Endothelial cell of umbilical vein (primary cell): Measurements from ENCODE around the gene CZIB. TPM values are rescaled to one million over a fixed set of nuclear protein-coding genes. Genes with fewer than 3 reads are reported as not detected.

ENCODE experiments used
- BruUV-seq: library from RNA; stranded (reverse); fragments of 400-500 nt; replicated peaks from 2 replicates; lab custom pipeline; 2021; lab: Mats Ljungman, UMichigan
- CTCF ChIA-PET: fragments of 300-600, 350-600 bp; sonication (Branson Sonifier 250); formaldehyde crosslinking; loops from one replicate; lab custom pipeline; 2021; ENCODE audit warnings: antibody characterized with exemption, inconsistent platforms; lab: Charles Lee
- POLR2A ChIA-PET: fragments of 300-600, 350-600 bp; sonication (Branson Sonifier 250); formaldehyde crosslinking; loops from one replicate; lab custom pipeline; 2021; ENCODE audit warnings: antibody characterized with exemption, inconsistent platforms; lab: Charles Lee
- DNase-seq: peaks from one replicate; pipeline ENCODE4 v3.0.0-alpha.2; 2011; ENCODE audit warnings: low read depth, low spot score
- FAIRE-seq: peaks from 2 replicates; lab custom pipeline; 2011; peaks lifted over from hg19 to GRCh38; lab: Jason Lieb, UNC
- H2AFZ ChIP-seq: 2 replicates; pipeline ENCODE4 v1.6.0; 2012; ENCODE audit warnings: low read depth, low read length, control low read depth, inconsistent platforms
- H3K27ac ChIP-seq: 2 replicates; pipeline ENCODE4 v1.5.1; 2011; ENCODE audit warnings: low read depth, mild to moderate bottlenecking, control low read depth, low read length, moderate library complexity; ENCODE audit not compliant: insufficient read depth
- H3K27me3 ChIP-seq, 2 experiments: 2 replicates each; pipeline versions ENCODE4 v1.6.0 to v1.6.1; 2011; ENCODE audit warnings: low read length in 2 of 2, mixed read lengths in 1 of 2; ENCODE audit not compliant: control insufficient read depth in 2 of 2, insufficient read depth in 2 of 2
- H3K36me3 ChIP-seq, 2 experiments: 2 replicates in 1 of 2; 3 replicates in 1 of 2; pipeline ENCODE4 v1.5.1; 2011; ENCODE audit warnings: low read length in 2 of 2, mild to moderate bottlenecking in 1 of 2, moderate library complexity in 1 of 2; ENCODE audit not compliant: control insufficient read depth in 2 of 2, insufficient read depth in 2 of 2; ENCODE audit errors: extremely low read depth in 1 of 2
- H3K4me1 ChIP-seq: 3 replicates; pipeline ENCODE4 v1.5.1; 2011; ENCODE audit warnings: mild to moderate bottlenecking, low read length; ENCODE audit not compliant: control insufficient read depth, insufficient read depth; ENCODE audit errors: extremely low read depth
- H3K4me2 ChIP-seq: 2 replicates; pipeline ENCODE4 v1.6.1; 2011; ENCODE audit warnings: low read length, control low read depth, mixed read lengths; ENCODE audit not compliant: insufficient read depth
- H3K4me3 ChIP-seq, 3 experiments: fragments of 200-600 bp in 1 of 3; sonication (generic), shearing (Covaris generic) in 1 of 3; replicated peaks in 1 of 3; 2 replicates each; pipeline ENCODE4 v1.5.1; 2011 to 2016; ENCODE audit warnings: control low read depth in 3 of 3, low read length in 3 of 3, mild to moderate bottlenecking in 2 of 3, inconsistent platforms in 1 of 3, low read depth in 1 of 3, moderate library complexity in 1 of 3; ENCODE audit not compliant: insufficient read depth in 1 of 3
- H3K79me2 ChIP-seq: 2 replicates; pipeline ENCODE4 v1.6.0; 2012; ENCODE audit warnings: low read length, inconsistent platforms; ENCODE audit not compliant: control insufficient read depth, insufficient read depth
- H3K9ac ChIP-seq: replicated peaks from 2 replicates; pipeline ENCODE3; 2011; ENCODE audit warnings: low read length, control low read depth; ENCODE audit not compliant: insufficient read depth; ENCODE audit errors: extremely low read depth
- H3K9me1 ChIP-seq: replicated peaks from 3 replicates; pipeline ENCODE4 v1.6.0; 2011; ENCODE audit warnings: mild to moderate bottlenecking, low read length; ENCODE audit not compliant: control insufficient read depth, insufficient read depth; ENCODE audit errors: extremely low read depth
- H3K9me3 ChIP-seq: replicated peaks from 2 replicates; pipeline ENCODE4 v1.5.1; 2012; ENCODE audit warnings: low read length, inconsistent platforms; ENCODE audit not compliant: control insufficient read depth, insufficient read depth
- H4K20me1 ChIP-seq: replicated peaks from 2 replicates; pipeline ENCODE3; 2011; ENCODE audit warnings: mild to moderate bottlenecking, low read length; ENCODE audit not compliant: control insufficient read depth, insufficient read depth; ENCODE audit errors: extremely low read depth
- CTCF ChIP-seq, 2 donors: IDR thresholded peaks; 1 replicate in 1 of 2; 2 replicates in 1 of 2; pipeline ENCODE4 v1.5.1; 2011; ENCODE audit warnings: low read length in 2 of 2, mild to moderate bottlenecking in 2 of 2, moderate library complexity in 2 of 2, control low read depth in 1 of 2, inconsistent platforms in 1 of 2, low read depth in 1 of 2; ENCODE audit not compliant: insufficient read depth in 1 of 2; ENCODE audit errors: extremely low read depth in 1 of 2
- EZH2 ChIP-seq: IDR thresholded peaks from 2 replicates; pipeline ENCODE4 v1.6.1; 2012; ENCODE audit warnings: borderline replicate concordance, low read depth, mild to moderate bottlenecking, moderate library complexity, low read length, inconsistent platforms; ENCODE audit not compliant: severe bottlenecking
- FOS ChIP-seq: IDR thresholded peaks from 2 replicates; pipeline ENCODE4 v1.6.1; 2011; ENCODE audit warnings: mild to moderate bottlenecking, low read length, moderate library complexity, borderline replicate concordance; ENCODE audit not compliant: insufficient read depth
- GATA2 ChIP-seq: IDR thresholded peaks from 2 replicates; pipeline ENCODE4 v1.7.0; 2011; ENCODE audit warnings: low read depth, mild to moderate bottlenecking, moderate library complexity, mixed read lengths, low read length; ENCODE audit not compliant: insufficient read length, insufficient read depth
- JUN ChIP-seq: IDR thresholded peaks from 2 replicates; pipeline ENCODE4 v1.6.1; 2011; ENCODE audit warnings: borderline replicate concordance, low read depth; ENCODE audit not compliant: insufficient read length, insufficient read depth
- MAX ChIP-seq: IDR thresholded peaks from 2 replicates; pipeline ENCODE4 v1.6.1; 2011; ENCODE audit not compliant: insufficient read depth, insufficient read length
- MYC ChIP-seq: IDR thresholded peaks from one replicate; pipeline ENCODE4 v1.6.1; 2011; ENCODE audit warnings: mild to moderate bottlenecking, low read depth, low read length
- POLR2A ChIP-seq: IDR thresholded peaks from 2 replicates; pipeline ENCODE4 v1.6.1; 2012; ENCODE audit warnings: low read depth, mild to moderate bottlenecking, control low read depth, low read length
- POLR2AphosphoS5 ChIP-seq: IDR thresholded peaks from 2 replicates; pipeline ENCODE4 v1.6.1; 2012; ENCODE audit warnings: low read depth, mild to moderate bottlenecking, control low read depth, low read length, moderate library complexity; ENCODE audit not compliant: insufficient read depth
- dilution Hi-C: fragments of 300-500 bp; cut with MboI; formaldehyde crosslinking; loops from one replicate; pipeline ENCODE4 v1.15.0; 2019; ENCODE audit warnings: low sequenced_read_pairs; ENCODE audit not compliant: extremely low pct_ligation_motif_present
- intact Hi-C: fragments of 100-400 bp; cut with micrococcal nuclease; formaldehyde crosslinking; loops from one replicate; pipeline ENCODE4 v1.10.0; 2022
- polyA plus RNA-seq, 4 experiments: library from polyadenylated mRNA; depleted of rRNA in 3 of 4; stranded (reverse) in 3 of 4; unstranded in 1 of 4; fragments of >200 nt; gene quantifications; 2 replicates each; pipeline versions ENCODE4 v1.2.1 to v1.2.3, GENCODE V29; 2011 to 2012; ENCODE audit warnings: missing spikeins in 1 of 4
- total RNA-seq: library from RNA; stranded (reverse); gene quantifications from 2 replicates; pipeline ENCODE4 v1.2.3, GENCODE V29; 2021

CZIB gene
- total and polyA plus RNA-seq, 2 donors (not counting 3 experiments of a cell fraction or from before 2014, with no cell fraction given): 60.1 to 65.9 TPM

- FAIRE-seq (no peak), DNase-seq (no peak)
- Histone ChIP-seq H3K79me2 (no peaks in the 10 kb centered on the region), H2AFZ (no peak overlapping the region), H3K9ac (no peak overlapping the region), H3K27me3 (peaks cover 3 to 4% of the 10 kb centered on the region in 2 experiments), H3K36me3 (no peaks in the 10 kb centered on the region), H3K4me1 (no peaks in the 10 kb centered on the region), H3K4me2 (no peak overlapping the region), H3K4me3 (no peak overlapping the region), H3K9me3 (no peaks in the 10 kb centered on the region), H3K27ac (no peak overlapping the region), H3K9me1 (no peaks in the 10 kb centered on the region), H4K20me1 (no peaks in the 10 kb centered on the region)
- intact Hi-C loops: loop anchor here (10.0 kb wide), 1 partner anchor 785 kb away; the partner anchor contains the start of genes ORC1 and PRPF38A
- POLR2A ChIA-PET: no interaction called here
- CTCF ChIA-PET: interaction anchor here (7.4 kb wide), 1 partner anchor 9 kb away, joined by 46 read pairs; no protein-coding TSS in a partner anchor
- no TSS peak for BruUV-seq
- dilution Hi-C loops: no loop called here
- TF ChIP-seq FOS: no peak
- TF ChIP-seq JUN: no peak
- TF ChIP-seq MAX: no peak
- no peak for TF ChIP-seq CTCF (IDR thresholded peaks at IDR 0.05; ENCODE audit: extremely low read depth in 1 of 2, insufficient read depth in 1 of 2, low read depth in 1 of 2, low read length in 2 of 2)
- TF ChIP-seq GATA2: no peak
- no peak for TF ChIP-seq MYC
- TF ChIP-seq EZH2: no peak
- TF ChIP-seq POLR2AphosphoS5: no peak
- TF ChIP-seq POLR2A: no peak
These were observed 30.2 kb downstream of the CZIB start for GRCh38 chr1:53190210-53190611.
